SK-N-MC (cell line): ENCODE measurements around the gene RALGAPB.
"Not testable (repeated sequence)": the region's sequence is repeated elsewhere in the genome, so short reads cannot be mapped to it uniquely, and the experiment has no call there.

Experiments
- DNase-seq: peaks from one replicate; pipeline ENCODE4 v3.0.0-alpha.2; 2011; ENCODE audit warnings: low read depth, low spot score
- H3K27ac ChIP-seq: fragments of 200-600 bp; sonication (generic); 2 replicates; pipeline ENCODE4 v1.5.1; 2016; ENCODE audit warnings: mixed run types
- H3K36me3 ChIP-seq: fragments of 200-600 bp; sonication (generic); 2 replicates; pipeline ENCODE4 v1.6.1; 2017; ENCODE audit warnings: antibody characterized with exemption, low read length, mixed read lengths; ENCODE audit not compliant: insufficient read depth
- H3K4me3 ChIP-seq: fragments of 200-600 bp; sonication (generic); 2 replicates; pipeline ENCODE4 v1.5.1; 2016
- H3K9ac ChIP-seq: fragments of 200-600 bp; sonication (generic); 2 replicates; pipeline ENCODE4 v1.8.0; 2017; ENCODE audit warnings: mixed run types, mixed read lengths; ENCODE audit not compliant: insufficient read length
- H3K9me3 ChIP-seq: fragments of 200-600 bp; sonication (generic); 2 replicates; pipeline ENCODE4 v1.6.1; 2017; ENCODE audit warnings: low read depth, mild to moderate bottlenecking, antibody characterized with exemption, low read length, moderate library complexity, mixed read lengths
- EZH2 ChIP-seq: fragments of 200-600 bp; sonication (generic); IDR thresholded peaks from one replicate; pipeline ENCODE4 v1.6.1; 2017; ENCODE audit warnings: antibody characterized with exemption
- FOXP2 ChIP-seq: optimal IDR thresholded peaks from 2 replicates; pipeline ENCODE3; 2011; ENCODE audit warnings: mild to moderate bottlenecking, moderate library complexity; ENCODE audit not compliant: insufficient read depth; ENCODE audit errors: extremely low read length, control extremely low read depth
- POLR2AphosphoS5 ChIP-seq: IDR thresholded peaks from 2 replicates; pipeline ENCODE4 v1.6.1; 2012; ENCODE audit warnings: mild to moderate bottlenecking, low read depth, low read length, borderline replicate concordance

Gene RALGAPB

GRCh38 chr20:38497246-38497935 is 24.7 kb downstream of the RALGAPB start:
- H3K4me3 ChIP-seq: no peak overlapping the region
- TF ChIP-seq FOXP2 (no peak), POLR2AphosphoS5 (no peak), EZH2 (no peak)
- H3K9ac ChIP-seq: no peak overlapping the region
- no peaks in the 10 kb centered on the region for H3K9me3 ChIP-seq
- no peak overlapping the region for H3K27ac ChIP-seq
- no peak for DNase-seq
- peaks cover 70% of the 10 kb centered on the region for H3K36me3 ChIP-seq

DNA sequence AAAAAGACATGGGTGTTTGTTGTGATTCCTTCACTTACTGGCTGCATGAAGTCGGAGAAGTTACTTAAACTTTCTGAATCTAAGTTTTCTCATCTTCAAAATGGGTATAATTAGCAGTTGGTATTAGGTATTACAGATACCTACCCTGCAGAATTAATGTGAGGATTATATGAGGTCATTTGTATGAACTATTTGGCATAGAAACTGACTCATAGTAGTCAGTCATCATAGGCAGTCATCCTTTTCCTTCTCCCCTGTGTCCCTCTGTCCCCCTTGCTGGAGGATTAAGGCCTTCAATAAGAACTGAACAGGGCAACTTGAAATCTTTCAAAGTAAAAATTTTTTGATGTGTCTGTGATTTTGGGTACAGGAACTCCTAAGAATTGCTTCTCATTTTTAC is 26.3 kb downstream of the RALGAPB start:
- Histone ChIP-seq H3K27ac (no peak overlapping the region), H3K4me3 (no peak overlapping the region), H3K36me3 (peaks cover 65% of the 10 kb centered on the region), H3K9ac (no peak overlapping the region), H3K9me3 (no peaks in the 10 kb centered on the region)
- DNase-seq: no peak
- TF ChIP-seq EZH2 (no peak), POLR2AphosphoS5 (no peak), FOXP2 (no peak)

- no peak for TF ChIP-seq POLR2AphosphoS5
- TF ChIP-seq EZH2: no peak
- TF ChIP-seq FOXP2: no peak
- Histone ChIP-seq H3K9ac (no peak overlapping the region), H3K27ac (no peak overlapping the region), H3K4me3 (no peak overlapping the region), H3K36me3 (peaks cover 67% of the 10 kb centered on the region), H3K9me3 (no peaks in the 10 kb centered on the region)
- DNase-seq: no peak
These were observed 26.7 kb downstream of the RALGAPB start for GRCh38 chr20:38499366-38499765.

DNA sequence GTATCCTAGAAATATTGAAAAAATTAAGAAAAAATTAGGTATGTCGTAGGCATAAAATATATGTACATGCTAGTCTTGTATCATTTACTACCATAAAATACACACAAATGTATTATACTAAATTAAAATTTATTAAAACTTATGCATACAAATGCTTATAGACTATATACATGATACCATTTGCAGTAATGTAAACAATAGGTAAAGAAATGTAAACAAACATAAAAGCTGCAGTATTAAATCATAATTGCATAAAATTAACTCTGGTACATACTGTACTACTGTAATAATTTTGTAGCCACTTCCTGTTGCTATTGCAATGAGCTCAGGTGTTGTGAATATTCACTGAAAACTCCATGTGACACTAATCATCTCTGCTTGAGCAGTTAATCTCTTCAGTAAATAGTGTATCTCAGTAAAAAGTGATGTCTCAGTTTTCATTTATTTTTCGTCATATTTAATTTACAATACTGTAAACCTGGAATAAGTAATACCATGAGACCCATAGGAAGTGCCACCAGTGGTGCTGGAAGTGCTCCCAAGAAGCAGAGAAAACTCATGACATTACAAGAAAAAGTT is 29.3 kb downstream of the RALGAPB start:
- peaks cover 63% of the 10 kb centered on the region for H3K36me3 ChIP-seq
- no peak for TF ChIP-seq POLR2AphosphoS5
- no peak for TF ChIP-seq FOXP2
- H3K9me3 ChIP-seq: no peaks in the 10 kb centered on the region
- no peak overlapping the region for H3K4me3 ChIP-seq
- DNase-seq: no peak
- H3K9ac ChIP-seq: no peak overlapping the region
- no peak overlapping the region for H3K27ac ChIP-seq

GRCh38 chr20:38504368-38505090 is 31.9 kb downstream of the RALGAPB start:
- TF ChIP-seq EZH2: no peak
- TF ChIP-seq POLR2AphosphoS5: no peak
- no peak for TF ChIP-seq FOXP2
- Histone ChIP-seq H3K9ac (no peak overlapping the region), H3K4me3 (no peak overlapping the region), H3K9me3 (no peaks in the 10 kb centered on the region), H3K27ac (no peak overlapping the region), H3K36me3 (peaks cover 50% of the 10 kb centered on the region)
- no peak for DNase-seq

DNA sequence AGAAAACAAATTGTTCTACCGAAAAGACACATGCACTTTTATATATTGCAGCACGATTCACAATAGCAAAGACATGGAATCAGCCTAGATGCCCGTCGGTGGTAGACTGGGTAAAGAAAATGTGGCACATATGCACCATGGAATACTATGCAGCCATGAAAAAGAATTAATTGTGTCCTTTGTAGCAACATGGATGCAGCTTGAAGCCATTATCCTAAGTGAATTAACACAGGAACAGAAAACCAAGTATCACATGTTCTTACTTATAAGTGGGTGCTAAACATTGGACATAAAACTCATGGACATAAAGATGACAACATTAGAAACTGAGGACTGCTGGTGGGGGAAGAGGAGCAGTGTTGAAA is 32.4 kb downstream of the RALGAPB start:
- Histone ChIP-seq H3K9ac (no peak overlapping the region), H3K36me3 (peaks cover 53% of the 10 kb centered on the region), H3K9me3 (no peaks in the 10 kb centered on the region), H3K4me3 (no peak overlapping the region), H3K27ac (no peak overlapping the region)
- DNase-seq: no peak
- no peak for TF ChIP-seq POLR2AphosphoS5
- TF ChIP-seq FOXP2: no peak
- no peak for TF ChIP-seq EZH2

DNA sequence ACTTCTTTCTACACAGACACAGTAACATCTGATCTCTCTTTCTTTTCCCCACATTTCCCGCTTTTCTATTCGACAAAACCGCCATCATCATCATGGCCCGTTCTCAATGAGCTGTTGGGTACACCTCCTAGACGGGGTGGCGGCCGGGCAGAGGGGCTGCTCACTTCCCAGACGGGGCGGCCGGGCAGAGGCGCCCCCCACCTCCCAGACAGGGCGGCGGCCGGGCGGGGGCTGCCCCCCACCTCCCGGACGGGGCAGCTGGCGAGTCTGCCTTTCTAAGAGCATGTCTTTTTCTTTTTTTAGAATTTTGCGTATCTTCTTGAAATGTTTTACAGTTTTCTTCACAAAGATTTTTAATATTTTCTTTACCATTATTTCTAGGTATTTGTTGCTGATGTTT is 39.1 kb downstream of the RALGAPB start:
- peaks cover 32% of the 10 kb centered on the region for H3K36me3 ChIP-seq

DNA sequence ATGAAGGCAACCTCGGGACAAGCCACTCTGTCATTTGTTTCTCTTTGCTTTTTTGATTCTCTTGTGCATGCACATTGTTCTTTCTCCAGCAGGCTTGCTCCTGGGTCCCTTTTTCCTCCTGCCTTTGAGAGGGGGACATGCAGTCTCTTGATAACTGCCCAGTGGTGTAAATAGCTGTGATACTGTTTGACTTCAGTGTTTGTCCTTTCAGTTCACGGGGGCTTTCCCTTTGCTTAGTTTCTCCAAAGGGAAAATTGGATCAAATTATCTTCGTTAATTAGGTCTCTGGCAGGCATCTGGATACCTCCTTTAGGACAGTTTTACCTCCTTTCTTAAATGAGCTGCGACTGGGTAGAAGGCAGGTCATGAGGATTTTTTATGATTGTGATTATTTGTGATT is 41.5 kb downstream of the RALGAPB start:
- Histone ChIP-seq H3K4me3 (no peak overlapping the region), H3K9me3 (no peaks in the 10 kb centered on the region), H3K9ac (no peak overlapping the region), H3K36me3 (peaks cover 45% of the 10 kb centered on the region), H3K27ac (no peak overlapping the region)
- no peak for TF ChIP-seq EZH2
- no peak for TF ChIP-seq POLR2AphosphoS5
- no peak for TF ChIP-seq FOXP2
- no peak for DNase-seq

More for the DNA sequence above, 39.1 kb downstream of the RALGAPB start:
- not testable (repeated sequence) for H3K4me3 ChIP-seq, DNase-seq, H3K9me3 ChIP-seq, H3K9ac ChIP-seq, H3K27ac ChIP-seq
